ENCODE results near the gene FHIT. TPM values are rescaled to one million over a fixed set of nuclear protein-coding genes. Genes with fewer than 3 reads are reported as not detected.

Gene FHIT
- total RNA-seq, 1 experiment from 2014 or later, result 3.6 TPM

DNA sequence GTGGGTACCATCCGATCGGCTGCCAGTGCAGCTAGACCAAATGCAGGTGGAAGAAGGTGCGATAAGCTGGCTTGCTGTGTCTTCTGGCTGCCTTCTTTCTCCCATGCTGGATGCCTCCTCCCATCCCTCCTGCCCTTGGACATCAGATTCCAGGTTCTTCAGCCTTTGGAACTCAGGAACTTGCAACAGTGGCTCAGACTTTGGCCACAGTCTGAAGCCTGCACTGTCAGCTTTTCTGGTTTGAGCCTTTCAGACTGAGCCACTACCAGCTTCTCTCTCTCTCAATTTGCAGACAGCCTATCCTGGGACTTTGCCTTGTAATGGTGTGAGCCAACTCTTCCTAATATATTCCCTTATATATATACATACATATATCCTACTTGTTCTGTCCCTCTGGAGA is 485.5 kb downstream of the FHIT start:
- peaks cover 8% of the 10 kb centered on the region for H3K4me1 ChIP-seq (ENCODE audit: insufficient read depth, low read length)
- no peaks in the 10 kb centered on the region for H3K9me3 ChIP-seq (ENCODE audit: low read length)
- no peak overlapping the region for H3K27ac ChIP-seq (ENCODE audit: low read length)
- no peaks in the 10 kb centered on the region for H3K36me3 ChIP-seq (ENCODE audit: low read depth, low read length)
- H3K4me3 ChIP-seq (ENCODE audit: low read length), result no peak overlapping the region
- CTCF ChIA-PET, result interaction anchor here (0.6 kb wide), 1 partner anchor 260 kb away, joined by 6 read pairs; no protein-coding TSS in a partner anchor
- no peak overlapping the region for H3K9ac ChIP-seq (ENCODE audit: low read length)
- no peak overlapping the region for H3K4me2 ChIP-seq (ENCODE audit: low read length)
- DNase-seq (no peak), ATAC-seq (no peak)
- no peak overlapping the region for H2AFZ ChIP-seq (ENCODE audit: low read length)
- POLR2A ChIA-PET (ENCODE audit: unreplicated experiment), result no interaction called here
- no peaks in the 10 kb centered on the region for H3K27me3 ChIP-seq (ENCODE audit: low read length)
- intact Hi-C loops (cut with micrococcal nuclease), result no loop called here
- no peaks in the 10 kb centered on the region for H3K79me2 ChIP-seq (ENCODE audit: low read length)
- no TSS peak for BruUV-seq (replicated peaks)
- TF ChIP-seq EZH2phosphoT487 (IDR thresholded peaks at IDR 0.05; ENCODE audit: borderline replicate concordance, low read length), result no peak
- TF ChIP-seq, protein P1, sequence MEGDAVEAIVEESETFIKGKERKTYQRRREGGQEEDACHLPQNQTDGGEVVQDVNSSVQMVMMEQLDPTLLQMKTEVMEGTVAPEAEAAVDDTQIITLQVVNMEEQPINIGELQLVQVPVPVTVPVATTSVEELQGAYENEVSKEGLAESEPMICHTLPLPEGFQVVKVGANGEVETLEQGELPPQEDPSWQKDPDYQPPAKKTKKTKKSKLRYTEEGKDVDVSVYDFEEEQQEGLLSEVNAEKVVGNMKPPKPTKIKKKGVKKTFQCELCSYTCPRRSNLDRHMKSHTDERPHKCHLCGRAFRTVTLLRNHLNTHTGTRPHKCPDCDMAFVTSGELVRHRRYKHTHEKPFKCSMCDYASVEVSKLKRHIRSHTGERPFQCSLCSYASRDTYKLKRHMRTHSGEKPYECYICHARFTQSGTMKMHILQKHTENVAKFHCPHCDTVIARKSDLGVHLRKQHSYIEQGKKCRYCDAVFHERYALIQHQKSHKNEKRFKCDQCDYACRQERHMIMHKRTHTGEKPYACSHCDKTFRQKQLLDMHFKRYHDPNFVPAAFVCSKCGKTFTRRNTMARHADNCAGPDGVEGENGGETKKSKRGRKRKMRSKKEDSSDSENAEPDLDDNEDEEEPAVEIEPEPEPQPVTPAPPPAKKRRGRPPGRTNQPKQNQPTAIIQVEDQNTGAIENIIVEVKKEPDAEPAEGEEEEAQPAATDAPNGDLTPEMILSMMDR (conservative IDR thresholded peaks at IDR 0.05; ENCODE audit: low read depth, low read length), result no peak
- no peak for TF ChIP-seq EZH2 (IDR thresholded peaks at IDR 0.05; ENCODE audit: low read length, unreplicated experiment)
- peaks cover under 1% of the 10 kb centered on the region for H3F3A ChIP-seq (ENCODE audit: low read length, unreplicated experiment)
- H3K9me2 ChIP-seq (replicated peaks; ENCODE audit: low read length), result no peaks in the 10 kb centered on the region
- no peaks in the 10 kb centered on the region for H4K20me1 ChIP-seq (ENCODE audit: low read length)

- no peaks in the 10 kb centered on the region for H4K20me1 ChIP-seq (ENCODE audit: low read length)
- H2AFZ ChIP-seq (ENCODE audit: low read length), result no peak overlapping the region
- no TSS peak for BruUV-seq (replicated peaks)
- ChIA-PET CTCF (no interaction called here), POLR2A (ENCODE audit: unreplicated experiment) (no interaction called here)
- H3K4me3 ChIP-seq (ENCODE audit: low read length), result no peak overlapping the region
- H3K4me2 ChIP-seq (ENCODE audit: low read length), result no peak overlapping the region
- H3F3A ChIP-seq (ENCODE audit: low read length, unreplicated experiment), result no peaks in the 10 kb centered on the region
- TF ChIP-seq EZH2phosphoT487 (IDR thresholded peaks at IDR 0.05; ENCODE audit: borderline replicate concordance, low read length), result no peak
- TF ChIP-seq, protein P1 (conservative IDR thresholded peaks at IDR 0.05; ENCODE audit: low read depth, low read length), result no peak
- H3K9me3 ChIP-seq (ENCODE audit: low read length), result no peaks in the 10 kb centered on the region
- intact Hi-C loops (cut with micrococcal nuclease), result no loop called here
- DNase-seq (no peak), ATAC-seq (no peak)
- no peaks in the 10 kb centered on the region for H3K36me3 ChIP-seq (ENCODE audit: low read depth, low read length)
- H3K27me3 ChIP-seq (ENCODE audit: low read length), result no peaks in the 10 kb centered on the region
- H3K9me2 ChIP-seq (replicated peaks; ENCODE audit: low read length), result no peaks in the 10 kb centered on the region
- H3K4me1 ChIP-seq (ENCODE audit: insufficient read depth, low read length), result no peaks in the 10 kb centered on the region
- H3K27ac ChIP-seq (ENCODE audit: low read length), result no peak overlapping the region
- H3K9ac ChIP-seq (ENCODE audit: low read length), result no peak overlapping the region
- H3K79me2 ChIP-seq (ENCODE audit: low read length), result no peaks in the 10 kb centered on the region
These were observed 486.4 kb downstream of the FHIT start for GRCh38 chr3:60764870-60765269.

DNA sequence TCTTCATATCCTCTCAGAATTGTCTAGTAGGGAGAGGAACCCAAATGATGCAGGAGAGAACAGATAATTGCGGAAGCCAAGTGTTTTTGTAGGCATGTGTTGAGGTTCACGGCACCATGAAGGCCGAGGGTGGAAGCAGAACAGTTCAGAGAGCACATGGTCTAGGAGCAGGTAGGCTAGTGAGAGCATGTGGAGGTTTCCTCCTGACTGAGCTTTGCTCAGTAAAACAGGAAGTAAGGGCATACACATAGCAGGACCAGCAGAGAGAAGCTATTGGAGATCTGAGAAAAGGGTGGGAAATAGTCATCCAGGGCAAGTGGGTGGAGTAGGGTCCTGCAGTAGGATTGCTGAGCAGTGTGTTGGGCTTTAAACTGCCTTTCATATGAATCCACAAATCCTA is 491.1 kb downstream of the FHIT start:
- ATAC-seq (no peak), DNase-seq (no peak)
- H3K9ac ChIP-seq (ENCODE audit: low read length), result no peak overlapping the region
- no peaks in the 10 kb centered on the region for H3F3A ChIP-seq (ENCODE audit: low read length, unreplicated experiment)
- TF ChIP-seq EZH2phosphoT487 (IDR thresholded peaks at IDR 0.05; ENCODE audit: borderline replicate concordance, low read length) (no peak), EZH2 (IDR thresholded peaks at IDR 0.05; ENCODE audit: low read length, unreplicated experiment) (no peak)
- TF ChIP-seq, protein P1 (conservative IDR thresholded peaks at IDR 0.05; ENCODE audit: low read depth, low read length), result no peak
- no peaks in the 10 kb centered on the region for H3K27me3 ChIP-seq (ENCODE audit: low read length)
- intact Hi-C loops (cut with micrococcal nuclease), result no loop called here
- H2AFZ ChIP-seq (ENCODE audit: low read length), result no peak overlapping the region
- no peaks in the 10 kb centered on the region; the same call in 1 of the 2 replicates for H3K4me1 ChIP-seq (ENCODE audit: insufficient read depth, low read length)
- H4K20me1 ChIP-seq (ENCODE audit: low read length), result no peaks in the 10 kb centered on the region
- no peaks in the 10 kb centered on the region for H3K79me2 ChIP-seq (ENCODE audit: low read length)
- no TSS peak for BruUV-seq (replicated peaks)
- ChIA-PET POLR2A (ENCODE audit: unreplicated experiment) (no interaction called here), CTCF (no interaction called here)
- no peaks in the 10 kb centered on the region for H3K36me3 ChIP-seq (ENCODE audit: low read depth, low read length)
- H3K4me3 ChIP-seq (ENCODE audit: low read length), result no peak overlapping the region
- no peaks in the 10 kb centered on the region for H3K9me2 ChIP-seq (replicated peaks; ENCODE audit: low read length)
- no peak overlapping the region for H3K27ac ChIP-seq (ENCODE audit: low read length)
- H3K4me2 ChIP-seq (ENCODE audit: low read length), result no peak overlapping the region
- H3K9me3 ChIP-seq (ENCODE audit: low read length), result no peaks in the 10 kb centered on the region

Measured in PC-3 (cell line).